GM23338 (cell line): ENCODE measurements around the gene MAPK8IP3. TPM values are rescaled to one million over a fixed set of nuclear protein-coding genes. Genes with fewer than 3 reads are reported as not detected.

Experiments used
- ATAC-seq: fragments of 200-7000 bp; cut with Tn5 transposase; 3 replicates; pipeline ENCODE4 v1.9.1; 2020
- DNase-seq: peaks from one replicate; pipeline ENCODE4 v3.0.0-alpha.2; 2015; ENCODE audit warnings: low spot score
- H2AFZ ChIP-seq: fragments of 200-600 bp; sonication (generic); 2 replicates; pipeline ENCODE4 v1.8.0; 2016; ENCODE audit warnings: antibody characterized with exemption, mild to moderate bottlenecking, moderate library complexity
- H3F3A ChIP-seq: fragments of 200-600 bp; sonication (generic); replicated peaks from 2 replicates; pipeline ENCODE4 v1.8.0; 2017; ENCODE audit warnings: antibody characterized with exemption, mixed run types, low read depth
- H3K27ac ChIP-seq: fragments of 200-600 bp; sonication (generic); 2 replicates; pipeline ENCODE4 v1.6.1; 2016; ENCODE audit warnings: low read depth
- H3K27me3 ChIP-seq: fragments of 200-600 bp; sonication (generic); 2 replicates; pipeline ENCODE4 v1.8.0; 2016; ENCODE audit warnings: mild to moderate bottlenecking, mixed run types, moderate library complexity; ENCODE audit not compliant: insufficient read depth
- H3K36me3 ChIP-seq: fragments of 200-600 bp; sonication (generic); 2 replicates; pipeline ENCODE4 v1.8.0; 2016; ENCODE audit warnings: mild to moderate bottlenecking; ENCODE audit not compliant: insufficient read depth
- H3K4me1 ChIP-seq: fragments of 200-600 bp; sonication (generic); 2 replicates; pipeline ENCODE4 v1.8.0; 2016; ENCODE audit warnings: mild to moderate bottlenecking, moderate library complexity; ENCODE audit not compliant: insufficient read depth
- H3K4me2 ChIP-seq: fragments of 200-600 bp; sonication (generic); 2 replicates; pipeline ENCODE4 v1.7.1; 2017; ENCODE audit warnings: mixed run types
- H3K4me3 ChIP-seq: fragments of 200-600 bp; sonication (generic); 2 replicates; pipeline ENCODE4 v1.6.1; 2016; ENCODE audit warnings: mixed run types
- H3K79me2 ChIP-seq: fragments of 200-600 bp; sonication (generic); replicated peaks from 2 replicates; pipeline ENCODE4 v1.8.0; 2017; ENCODE audit warnings: mild to moderate bottlenecking; ENCODE audit not compliant: insufficient read depth
- H3K9me2 ChIP-seq: fragments of 200-600 bp; sonication (generic); 2 replicates; pipeline ENCODE4 v1.8.0; 2017; ENCODE audit not compliant: insufficient read depth
- H4K20me1 ChIP-seq: fragments of 200-600 bp; sonication (generic); replicated peaks from 2 replicates; pipeline ENCODE4 v1.8.0; 2017; ENCODE audit warnings: mild to moderate bottlenecking; ENCODE audit not compliant: insufficient read depth
- H3K27ac Mint-ChIP-seq: 2 replicates; pipeline ENCODE4 v1.8.0; 2020; ENCODE audit warnings: inconsistent platforms, mild to moderate bottlenecking, moderate library complexity, mixed read lengths
- H3K27me3 Mint-ChIP-seq: 3 replicates; pipeline ENCODE4 v1.8.0; 2022; ENCODE audit warnings: low read depth, mild to moderate bottlenecking, moderate library complexity, mixed read lengths, inconsistent platforms; ENCODE audit not compliant: insufficient read depth, poor library complexity
- H3K36me3 Mint-ChIP-seq: 3 replicates; pipeline ENCODE4 v1.8.0; 2021; ENCODE audit warnings: low read depth, mild to moderate bottlenecking, inconsistent platforms, moderate library complexity, mixed read lengths
- H3K4me1 Mint-ChIP-seq: 3 replicates; pipeline ENCODE4 v1.8.0; 2020; ENCODE audit warnings: mild to moderate bottlenecking, inconsistent platforms, mixed read lengths
- H3K4me3 Mint-ChIP-seq: 3 replicates; pipeline ENCODE4 v1.8.0; 2021; ENCODE audit warnings: moderate library complexity, mild to moderate bottlenecking, inconsistent platforms, mixed read lengths
- H3K9me3 Mint-ChIP-seq: 3 replicates; pipeline ENCODE4 v1.8.0; 2020; ENCODE audit warnings: moderate library complexity, mild to moderate bottlenecking, inconsistent platforms, mixed read lengths
- CREB1 ChIP-seq: fragments of 250-450 bp; sonication (Bioruptor Pico); IDR thresholded peaks from 2 replicates; pipeline ENCODE4 v1.5.0; 2020; ENCODE audit warnings: low read depth, mild to moderate bottlenecking, moderate library complexity
- ETS1 ChIP-seq: IDR thresholded peaks from 2 replicates; pipeline ENCODE4 v1.6.1; 2016; ENCODE audit warnings: antibody characterized with exemption
- EZH2 ChIP-seq: fragments of 200-600 bp; sonication (generic); IDR thresholded peaks from one replicate; pipeline ENCODE4 v1.8.0; 2017; ENCODE audit warnings: antibody characterized with exemption, mild to moderate bottlenecking, low read depth; ENCODE audit not compliant: unreplicated experiment
- JUNB ChIP-seq: IDR thresholded peaks from one replicate; pipeline ENCODE4 v1.6.1; 2016; ENCODE audit warnings: antibody characterized with exemption; ENCODE audit not compliant: unreplicated experiment
- POLR2AphosphoS5 ChIP-seq: IDR thresholded peaks from 2 replicates; pipeline ENCODE4 v1.6.1; 2016; ENCODE audit warnings: antibody characterized with exemption, low read depth
- STAT1 ChIP-seq: IDR thresholded peaks from one replicate; pipeline ENCODE4 v1.6.1; 2016; ENCODE audit warnings: antibody characterized with exemption; ENCODE audit not compliant: unreplicated experiment
- ZNF114 ChIP-seq: fragments of 250-450 bp; sonication (Bioruptor Pico); IDR thresholded peaks from 2 replicates; pipeline ENCODE4 v1.5.0; 2020; ENCODE audit warnings: mild to moderate bottlenecking, moderate library complexity
- ZNF331 ChIP-seq: fragments of 250-450 bp; sonication (Bioruptor Pico); IDR thresholded peaks from 2 replicates; pipeline ENCODE4 v1.5.0; 2020; ENCODE audit warnings: low read depth, mild to moderate bottlenecking, moderate library complexity
- polyA plus RNA-seq: library from polyadenylated mRNA; unstranded; fragments of >200 nt; fragmentation: Nextera tagmentation; extraction: Ambion mirVana; gene quantifications from 2 replicates; pipeline ENCODE4 v1.2.1, GENCODE V29; 2016
- total RNA-seq: library from RNA; depleted of rRNA; stranded (reverse); fragments of >200 nt; shearing (Covaris generic); gene quantifications from 2 replicates; pipeline ENCODE4 v1.2.3, GENCODE V29; 2014
- TF ChIP-seq, protein P1 (sequence below): fragments of 250-450 bp; sonication (Bioruptor Pico); IDR thresholded peaks from 2 replicates; pipeline ENCODE4 v1.5.0; 2020; ENCODE audit warnings: mild to moderate bottlenecking, moderate library complexity
- TF ChIP-seq, protein P2 (sequence below): IDR thresholded peaks from one replicate; pipeline ENCODE4 v1.6.1; 2018; ENCODE audit warnings: antibody characterized with exemption; ENCODE audit not compliant: unreplicated experiment

MAPK8IP3 gene
- total and polyA plus RNA-seq, 2 experiments from 2014 or later = 11.3 to 58.4 TPM

DNA sequence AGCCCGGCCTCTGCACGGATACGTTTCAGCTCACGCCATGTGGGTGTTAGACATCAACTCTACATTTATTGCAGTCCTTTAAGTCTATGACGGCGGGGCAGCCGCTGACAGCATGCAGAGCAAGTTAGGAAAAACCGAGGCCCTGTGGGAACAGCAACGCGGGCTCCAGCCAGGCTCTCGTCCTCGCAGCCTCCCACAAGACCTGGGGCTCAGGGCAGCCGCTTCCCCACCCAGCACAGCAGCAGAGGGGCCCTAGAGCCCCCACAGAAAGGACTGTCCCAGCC lies 70.6 kb downstream of the MAPK8IP3 start:
- Histone ChIP-seq H3K79me2 (peaks cover 15% of the 10 kb centered on the region), H3K4me2 (no peak overlapping the region), H2AFZ (no peak overlapping the region), H3K36me3 (no peaks in the 10 kb centered on the region), H3K9me2 (no peaks in the 10 kb centered on the region), H4K20me1 (peaks cover 13% of the 10 kb centered on the region; the same call in 1 of the 2 replicates), H3K27ac (no peak overlapping the region), H3K4me1 (peaks cover 4% of the 10 kb centered on the region; the same call in 1 of the 2 replicates), H3K4me3 (no peak overlapping the region), H3F3A (peaks cover 10% of the 10 kb centered on the region; the same call in 1 of the 2 replicates), H3K27me3 (no peaks in the 10 kb centered on the region)
- Mint-ChIP-seq H3K27ac (no peak overlapping the region), H3K27me3 (peaks cover 29% of the 10 kb centered on the region), H3K4me3 (no peak overlapping the region), H3K4me1 (peaks cover 7% of the 10 kb centered on the region), H3K36me3 (peaks cover 20% of the 10 kb centered on the region), H3K9me3 (peaks cover 9% of the 10 kb centered on the region; the same call in 2 of the 3 replicates)
- DNase-seq (no peak), ATAC-seq (no peak)
- TF ChIP-seq ZNF331 (CRISPR knock-in tag) (no peak), POLR2AphosphoS5 (no peak; the same call in 1 of the 2 replicates), EZH2 (no peak)

GRCh38 chr16:1776991-1777374 lies 71.0 kb downstream of the MAPK8IP3 start:
- ATAC-seq (no peak), DNase-seq (no peak)
- Mint-ChIP-seq H3K36me3 (peaks cover 18% of the 10 kb centered on the region), H3K27me3 (peaks cover 30% of the 10 kb centered on the region), H3K4me3 (no peak overlapping the region), H3K4me1 (peaks cover 7% of the 10 kb centered on the region), H3K27ac (no peak overlapping the region), H3K9me3 (peaks cover 11% of the 10 kb centered on the region; the same call in 2 of the 3 replicates)
- H4K20me1 ChIP-seq = peaks cover 13% of the 10 kb centered on the region; the same call in 1 of the 2 replicates
- H2AFZ ChIP-seq = no peak overlapping the region
- H3K27ac ChIP-seq = no peak overlapping the region
- peaks cover 15% of the 10 kb centered on the region for H3K79me2 ChIP-seq
- no peak overlapping the region for H3K4me2 ChIP-seq
- H3K36me3 ChIP-seq = no peaks in the 10 kb centered on the region
- H3K9me2 ChIP-seq = no peaks in the 10 kb centered on the region
- peaks cover 10% of the 10 kb centered on the region; the same call in 1 of the 2 replicates for H3F3A ChIP-seq
- no peaks in the 10 kb centered on the region for H3K27me3 ChIP-seq
- H3K4me3 ChIP-seq = no peak overlapping the region
- H3K4me1 ChIP-seq = peaks cover 4% of the 10 kb centered on the region; the same call in 1 of the 2 replicates
- TF ChIP-seq, protein P1, sequence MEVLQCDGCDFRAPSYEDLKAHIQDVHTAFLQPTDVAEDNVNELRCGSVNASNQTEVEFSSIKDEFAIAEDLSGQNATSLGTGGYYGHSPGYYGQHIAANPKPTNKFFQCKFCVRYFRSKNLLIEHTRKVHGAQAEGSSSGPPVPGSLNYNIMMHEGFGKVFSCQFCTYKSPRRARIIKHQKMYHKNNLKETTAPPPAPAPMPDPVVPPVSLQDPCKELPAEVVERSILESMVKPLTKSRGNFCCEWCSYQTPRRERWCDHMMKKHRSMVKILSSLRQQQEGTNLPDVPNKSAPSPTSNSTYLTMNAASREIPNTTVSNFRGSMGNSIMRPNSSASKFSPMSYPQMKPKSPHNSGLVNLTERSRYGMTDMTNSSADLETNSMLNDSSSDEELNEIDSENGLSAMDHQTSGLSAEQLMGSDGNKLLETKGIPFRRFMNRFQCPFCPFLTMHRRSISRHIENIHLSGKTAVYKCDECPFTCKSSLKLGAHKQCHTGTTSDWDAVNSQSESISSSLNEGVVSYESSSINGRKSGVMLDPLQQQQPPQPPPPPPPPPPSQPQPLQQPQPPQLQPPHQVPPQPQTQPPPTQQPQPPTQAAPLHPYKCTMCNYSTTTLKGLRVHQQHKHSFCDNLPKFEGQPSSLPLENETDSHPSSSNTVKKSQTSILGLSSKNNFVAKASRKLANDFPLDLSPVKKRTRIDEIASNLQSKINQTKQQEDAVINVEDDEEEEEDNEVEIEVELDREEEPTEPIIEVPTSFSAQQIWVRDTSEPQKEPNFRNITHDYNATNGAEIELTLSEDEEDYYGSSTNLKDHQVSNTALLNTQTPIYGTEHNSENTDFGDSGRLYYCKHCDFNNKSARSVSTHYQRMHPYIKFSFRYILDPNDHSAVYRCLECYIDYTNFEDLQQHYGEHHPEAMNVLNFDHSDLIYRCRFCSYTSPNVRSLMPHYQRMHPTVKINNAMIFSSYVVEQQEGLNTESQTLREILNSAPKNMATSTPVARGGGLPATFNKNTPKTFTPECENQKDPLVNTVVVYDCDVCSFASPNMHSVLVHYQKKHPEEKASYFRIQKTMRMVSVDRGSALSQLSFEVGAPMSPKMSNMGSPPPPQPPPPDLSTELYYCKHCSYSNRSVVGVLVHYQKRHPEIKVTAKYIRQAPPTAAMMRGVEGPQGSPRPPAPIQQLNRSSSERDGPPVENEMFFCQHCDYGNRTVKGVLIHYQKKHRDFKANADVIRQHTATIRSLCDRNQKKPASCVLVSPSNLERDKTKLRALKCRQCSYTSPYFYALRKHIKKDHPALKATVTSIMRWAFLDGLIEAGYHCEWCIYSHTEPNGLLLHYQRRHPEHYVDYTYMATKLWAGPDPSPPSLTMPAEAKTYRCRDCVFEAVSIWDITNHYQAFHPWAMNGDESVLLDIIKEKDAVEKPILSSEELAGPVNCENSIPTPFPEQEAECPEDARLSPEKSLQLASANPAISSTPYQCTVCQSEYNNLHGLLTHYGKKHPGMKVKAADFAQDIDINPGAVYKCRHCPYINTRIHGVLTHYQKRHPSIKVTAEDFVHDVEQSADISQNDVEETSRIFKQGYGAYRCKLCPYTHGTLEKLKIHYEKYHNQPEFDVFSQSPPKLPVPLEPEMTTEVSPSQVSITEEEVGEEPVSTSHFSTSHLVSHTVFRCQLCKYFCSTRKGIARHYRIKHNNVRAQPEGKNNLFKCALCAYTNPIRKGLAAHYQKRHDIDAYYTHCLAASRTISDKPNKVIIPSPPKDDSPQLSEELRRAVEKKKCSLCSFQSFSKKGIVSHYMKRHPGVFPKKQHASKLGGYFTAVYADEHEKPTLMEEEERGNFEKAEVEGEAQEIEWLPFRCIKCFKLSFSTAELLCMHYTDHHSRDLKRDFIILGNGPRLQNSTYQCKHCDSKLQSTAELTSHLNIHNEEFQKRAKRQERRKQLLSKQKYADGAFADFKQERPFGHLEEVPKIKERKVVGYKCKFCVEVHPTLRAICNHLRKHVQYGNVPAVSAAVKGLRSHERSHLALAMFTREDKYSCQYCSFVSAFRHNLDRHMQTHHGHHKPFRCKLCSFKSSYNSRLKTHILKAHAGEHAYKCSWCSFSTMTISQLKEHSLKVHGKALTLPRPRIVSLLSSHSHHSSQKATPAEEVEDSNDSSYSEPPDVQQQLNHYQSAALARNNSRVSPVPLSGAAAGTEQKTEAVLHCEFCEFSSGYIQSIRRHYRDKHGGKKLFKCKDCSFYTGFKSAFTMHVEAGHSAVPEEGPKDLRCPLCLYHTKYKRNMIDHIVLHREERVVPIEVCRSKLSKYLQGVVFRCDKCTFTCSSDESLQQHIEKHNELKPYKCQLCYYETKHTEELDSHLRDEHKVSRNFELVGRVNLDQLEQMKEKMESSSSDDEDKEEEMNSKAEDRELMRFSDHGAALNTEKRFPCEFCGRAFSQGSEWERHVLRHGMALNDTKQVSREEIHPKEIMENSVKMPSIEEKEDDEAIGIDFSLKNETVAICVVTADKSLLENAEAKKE (CRISPR knock-in tag) = no peak
- no peak for TF ChIP-seq JUNB
- TF ChIP-seq, protein P2, sequence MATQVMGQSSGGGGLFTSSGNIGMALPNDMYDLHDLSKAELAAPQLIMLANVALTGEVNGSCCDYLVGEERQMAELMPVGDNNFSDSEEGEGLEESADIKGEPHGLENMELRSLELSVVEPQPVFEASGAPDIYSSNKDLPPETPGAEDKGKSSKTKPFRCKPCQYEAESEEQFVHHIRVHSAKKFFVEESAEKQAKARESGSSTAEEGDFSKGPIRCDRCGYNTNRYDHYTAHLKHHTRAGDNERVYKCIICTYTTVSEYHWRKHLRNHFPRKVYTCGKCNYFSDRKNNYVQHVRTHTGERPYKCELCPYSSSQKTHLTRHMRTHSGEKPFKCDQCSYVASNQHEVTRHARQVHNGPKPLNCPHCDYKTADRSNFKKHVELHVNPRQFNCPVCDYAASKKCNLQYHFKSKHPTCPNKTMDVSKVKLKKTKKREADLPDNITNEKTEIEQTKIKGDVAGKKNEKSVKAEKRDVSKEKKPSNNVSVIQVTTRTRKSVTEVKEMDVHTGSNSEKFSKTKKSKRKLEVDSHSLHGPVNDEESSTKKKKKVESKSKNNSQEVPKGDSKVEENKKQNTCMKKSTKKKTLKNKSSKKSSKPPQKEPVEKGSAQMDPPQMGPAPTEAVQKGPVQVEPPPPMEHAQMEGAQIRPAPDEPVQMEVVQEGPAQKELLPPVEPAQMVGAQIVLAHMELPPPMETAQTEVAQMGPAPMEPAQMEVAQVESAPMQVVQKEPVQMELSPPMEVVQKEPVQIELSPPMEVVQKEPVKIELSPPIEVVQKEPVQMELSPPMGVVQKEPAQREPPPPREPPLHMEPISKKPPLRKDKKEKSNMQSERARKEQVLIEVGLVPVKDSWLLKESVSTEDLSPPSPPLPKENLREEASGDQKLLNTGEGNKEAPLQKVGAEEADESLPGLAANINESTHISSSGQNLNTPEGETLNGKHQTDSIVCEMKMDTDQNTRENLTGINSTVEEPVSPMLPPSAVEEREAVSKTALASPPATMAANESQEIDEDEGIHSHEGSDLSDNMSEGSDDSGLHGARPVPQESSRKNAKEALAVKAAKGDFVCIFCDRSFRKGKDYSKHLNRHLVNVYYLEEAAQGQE = no peak
- no peak for TF ChIP-seq CREB1 (CRISPR knock-in tag)
- no peak for TF ChIP-seq EZH2
- TF ChIP-seq ETS1 = no peak
- no peak for TF ChIP-seq STAT1
- TF ChIP-seq ZNF114 = no peak
